ENCODE measurements around the gene MEIKIN. TPM values are rescaled to one million over a fixed set of nuclear protein-coding genes. Genes with fewer than 3 reads are reported as not detected.

Gene MEIKIN
- total and polyA plus RNA-seq, 2 of the 13 experiments (the other 11 are each of a cell fraction or from before 2014, with no cell fraction given): not detected

DNA sequence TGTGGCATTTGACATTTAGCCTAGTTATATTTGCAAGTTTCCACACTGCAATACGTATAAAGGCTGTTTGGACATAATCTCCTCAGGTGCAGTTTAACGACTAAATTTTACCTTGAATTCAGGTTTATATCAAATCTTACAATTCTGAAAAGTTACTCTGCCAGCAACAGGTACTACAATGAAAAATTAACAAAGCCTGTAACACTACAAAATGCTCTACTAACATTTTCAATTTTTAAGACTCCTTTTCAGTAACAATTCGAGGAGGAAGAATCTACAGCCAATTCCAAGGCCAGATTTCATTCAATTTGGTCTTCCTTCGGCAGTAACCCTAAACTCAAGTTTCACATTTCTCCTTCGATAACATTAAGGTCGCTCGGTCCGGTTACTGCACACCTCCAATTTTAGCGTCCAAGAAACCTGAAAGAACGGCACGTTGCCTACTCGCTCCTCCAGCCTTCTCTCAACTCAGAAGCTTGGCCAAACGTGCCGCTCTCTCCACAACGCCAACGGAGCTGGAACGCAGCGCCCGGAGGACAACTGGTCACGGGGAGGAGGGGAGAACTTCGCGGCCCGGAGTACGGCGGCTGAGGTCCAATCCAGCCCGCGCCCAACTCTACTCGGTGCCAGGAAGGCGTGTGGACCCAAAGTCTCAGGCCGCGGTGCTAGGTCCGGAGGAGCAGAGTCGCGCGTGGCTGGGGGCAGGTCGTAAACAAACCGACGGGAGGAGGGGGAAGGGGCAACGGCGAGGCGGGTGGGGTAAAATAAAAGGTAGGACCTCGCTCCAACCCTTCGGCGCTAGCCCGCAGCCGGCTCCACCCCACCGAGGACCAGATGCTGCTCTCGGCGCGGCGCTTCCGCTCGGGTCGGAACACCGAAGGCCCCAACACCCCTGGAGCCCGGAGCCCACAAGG lies 149.3 kb downstream of the MEIKIN start (continued):
- TF ChIP-seq, protein P1, sequence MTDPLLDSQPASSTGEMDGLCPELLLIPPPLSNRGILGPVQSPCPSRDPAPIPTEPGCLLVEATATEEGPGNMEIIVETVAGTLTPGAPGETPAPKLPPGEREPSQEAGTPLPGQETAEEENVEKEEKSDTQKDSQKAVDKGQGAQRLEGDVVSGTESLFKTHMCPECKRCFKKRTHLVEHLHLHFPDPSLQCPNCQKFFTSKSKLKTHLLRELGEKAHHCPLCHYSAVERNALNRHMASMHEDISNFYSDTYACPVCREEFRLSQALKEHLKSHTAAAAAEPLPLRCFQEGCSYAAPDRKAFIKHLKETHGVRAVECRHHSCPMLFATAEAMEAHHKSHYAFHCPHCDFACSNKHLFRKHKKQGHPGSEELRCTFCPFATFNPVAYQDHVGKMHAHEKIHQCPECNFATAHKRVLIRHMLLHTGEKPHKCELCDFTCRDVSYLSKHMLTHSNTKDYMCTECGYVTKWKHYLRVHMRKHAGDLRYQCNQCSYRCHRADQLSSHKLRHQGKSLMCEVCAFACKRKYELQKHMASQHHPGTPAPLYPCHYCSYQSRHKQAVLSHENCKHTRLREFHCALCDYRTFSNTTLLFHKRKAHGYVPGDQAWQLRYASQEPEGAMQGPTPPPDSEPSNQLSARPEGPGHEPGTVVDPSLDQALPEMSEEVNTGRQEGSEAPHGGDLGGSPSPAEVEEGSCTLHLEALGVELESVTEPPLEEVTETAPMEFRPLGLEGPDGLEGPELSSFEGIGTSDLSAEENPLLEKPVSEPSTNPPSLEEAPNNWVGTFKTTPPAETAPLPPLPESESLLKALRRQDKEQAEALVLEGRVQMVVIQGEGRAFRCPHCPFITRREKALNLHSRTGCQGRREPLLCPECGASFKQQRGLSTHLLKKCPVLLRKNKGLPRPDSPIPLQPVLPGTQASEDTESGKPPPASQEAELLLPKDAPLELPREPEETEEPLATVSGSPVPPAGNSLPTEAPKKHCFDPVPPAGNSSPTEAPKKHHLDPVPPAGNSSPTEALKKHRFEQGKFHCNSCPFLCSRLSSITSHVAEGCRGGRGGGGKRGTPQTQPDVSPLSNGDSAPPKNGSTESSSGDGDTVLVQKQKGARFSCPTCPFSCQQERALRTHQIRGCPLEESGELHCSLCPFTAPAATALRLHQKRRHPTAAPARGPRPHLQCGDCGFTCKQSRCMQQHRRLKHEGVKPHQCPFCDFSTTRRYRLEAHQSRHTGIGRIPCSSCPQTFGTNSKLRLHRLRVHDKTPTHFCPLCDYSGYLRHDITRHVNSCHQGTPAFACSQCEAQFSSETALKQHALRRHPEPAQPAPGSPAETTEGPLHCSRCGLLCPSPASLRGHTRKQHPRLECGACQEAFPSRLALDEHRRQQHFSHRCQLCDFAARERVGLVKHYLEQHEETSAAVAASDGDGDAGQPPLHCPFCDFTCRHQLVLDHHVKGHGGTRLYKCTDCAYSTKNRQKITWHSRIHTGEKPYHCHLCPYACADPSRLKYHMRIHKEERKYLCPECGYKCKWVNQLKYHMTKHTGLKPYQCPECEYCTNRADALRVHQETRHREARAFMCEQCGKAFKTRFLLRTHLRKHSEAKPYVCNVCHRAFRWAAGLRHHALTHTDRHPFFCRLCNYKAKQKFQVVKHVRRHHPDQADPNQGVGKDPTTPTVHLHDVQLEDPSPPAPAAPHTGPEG (CRISPR knock-in tag; IDR thresholded peaks at IDR 0.05): no peak
- TF ChIP-seq, protein P2, sequence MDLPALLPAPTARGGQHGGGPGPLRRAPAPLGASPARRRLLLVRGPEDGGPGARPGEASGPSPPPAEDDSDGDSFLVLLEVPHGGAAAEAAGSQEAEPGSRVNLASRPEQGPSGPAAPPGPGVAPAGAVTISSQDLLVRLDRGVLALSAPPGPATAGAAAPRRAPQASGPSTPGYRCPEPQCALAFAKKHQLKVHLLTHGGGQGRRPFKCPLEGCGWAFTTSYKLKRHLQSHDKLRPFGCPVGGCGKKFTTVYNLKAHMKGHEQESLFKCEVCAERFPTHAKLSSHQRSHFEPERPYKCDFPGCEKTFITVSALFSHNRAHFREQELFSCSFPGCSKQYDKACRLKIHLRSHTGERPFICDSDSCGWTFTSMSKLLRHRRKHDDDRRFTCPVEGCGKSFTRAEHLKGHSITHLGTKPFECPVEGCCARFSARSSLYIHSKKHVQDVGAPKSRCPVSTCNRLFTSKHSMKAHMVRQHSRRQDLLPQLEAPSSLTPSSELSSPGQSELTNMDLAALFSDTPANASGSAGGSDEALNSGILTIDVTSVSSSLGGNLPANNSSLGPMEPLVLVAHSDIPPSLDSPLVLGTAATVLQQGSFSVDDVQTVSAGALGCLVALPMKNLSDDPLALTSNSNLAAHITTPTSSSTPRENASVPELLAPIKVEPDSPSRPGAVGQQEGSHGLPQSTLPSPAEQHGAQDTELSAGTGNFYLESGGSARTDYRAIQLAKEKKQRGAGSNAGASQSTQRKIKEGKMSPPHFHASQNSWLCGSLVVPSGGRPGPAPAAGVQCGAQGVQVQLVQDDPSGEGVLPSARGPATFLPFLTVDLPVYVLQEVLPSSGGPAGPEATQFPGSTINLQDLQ (CRISPR knock-in tag; IDR thresholded peaks at IDR 0.05): no peak
- no peak for TF ChIP-seq ZFP41 (CRISPR knock-in tag; IDR thresholded peaks at IDR 0.05; ENCODE audit: borderline replicate concordance)
- no peak for TF ChIP-seq ZBTB7B (CRISPR knock-in tag; IDR thresholded peaks at IDR 0.05)
- TF ChIP-seq, protein P3, sequence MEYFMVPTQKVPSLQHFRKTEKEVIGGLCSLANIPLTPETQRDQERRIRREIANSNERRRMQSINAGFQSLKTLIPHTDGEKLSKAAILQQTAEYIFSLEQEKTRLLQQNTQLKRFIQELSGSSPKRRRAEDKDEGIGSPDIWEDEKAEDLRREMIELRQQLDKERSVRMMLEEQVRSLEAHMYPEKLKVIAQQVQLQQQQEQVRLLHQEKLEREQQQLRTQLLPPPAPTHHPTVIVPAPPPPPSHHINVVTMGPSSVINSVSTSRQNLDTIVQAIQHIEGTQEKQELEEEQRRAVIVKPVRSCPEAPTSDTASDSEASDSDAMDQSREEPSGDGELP (IDR thresholded peaks at IDR 0.05; ENCODE audit: borderline replicate concordance, low read depth): no peak
- TF ChIP-seq ZNF496 (CRISPR knock-in tag; IDR thresholded peaks at IDR 0.05; ENCODE audit: insufficient replicate concordance): no peak
- TF ChIP-seq HDAC1 (CRISPR knock-in tag; IDR thresholded peaks at IDR 0.05): no peak
- TF ChIP-seq BHLHE40 (IDR thresholded peaks at IDR 0.05; ENCODE audit: low read length): peak; percentile 51; the same call in 1 of the 2 replicates
- no peak for TF ChIP-seq ZFP82 (CRISPR knock-in tag; IDR thresholded peaks at IDR 0.05; ENCODE audit: borderline replicate concordance)
- TF ChIP-seq ONECUT2 (CRISPR knock-in tag; IDR thresholded peaks at IDR 0.05): no peak
- TF ChIP-seq IKZF1 (IDR thresholded peaks at IDR 0.05): no peak
- TF ChIP-seq, protein P4, sequence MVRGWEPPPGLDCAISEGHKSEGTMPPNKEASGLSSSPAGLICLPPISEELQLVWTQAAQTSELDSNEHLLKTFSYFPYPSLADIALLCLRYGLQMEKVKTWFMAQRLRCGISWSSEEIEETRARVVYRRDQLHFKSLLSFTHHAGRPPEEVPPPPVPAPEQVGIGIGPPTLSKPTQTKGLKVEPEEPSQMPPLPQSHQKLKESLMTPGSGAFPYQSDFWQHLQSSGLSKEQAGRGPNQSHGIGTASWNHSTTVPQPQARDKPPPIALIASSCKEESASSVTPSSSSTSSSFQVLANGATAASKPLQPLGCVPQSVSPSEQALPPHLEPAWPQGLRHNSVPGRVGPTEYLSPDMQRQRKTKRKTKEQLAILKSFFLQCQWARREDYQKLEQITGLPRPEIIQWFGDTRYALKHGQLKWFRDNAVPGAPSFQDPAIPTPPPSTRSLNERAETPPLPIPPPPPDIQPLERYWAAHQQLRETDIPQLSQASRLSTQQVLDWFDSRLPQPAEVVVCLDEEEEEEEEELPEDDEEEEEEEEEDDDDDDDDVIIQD (CRISPR knock-in tag; IDR thresholded peaks at IDR 0.05; ENCODE audit: low read depth): no peak
- TF ChIP-seq PRMT3 (CRISPR knock-in tag; IDR thresholded peaks at IDR 0.05; ENCODE audit: borderline replicate concordance, low read depth): no peak
- TF ChIP-seq ZNF883 (CRISPR knock-in tag; IDR thresholded peaks at IDR 0.05; ENCODE audit: not compliant biosample characterization): peak; percentile 4
- no peak for TF ChIP-seq ZSCAN30 (CRISPR knock-in tag; IDR thresholded peaks at IDR 0.05)
- TF ChIP-seq ZBTB21 (CRISPR knock-in tag; IDR thresholded peaks at IDR 0.05): no peak
- TF ChIP-seq RBFOX2 (IDR thresholded peaks at IDR 0.05; ENCODE audit: low read depth, low read length): no peak
- peak; percentile 46 for TF ChIP-seq JARID2 (CRISPR knock-in tag; IDR thresholded peaks at IDR 0.05; ENCODE audit: insufficient replicate concordance)
